HG03095 (cell line): ENCODE measurements around the gene CIP2A.
"Not testable (repeated sequence)": the region's sequence is repeated elsewhere in the genome, so short reads cannot be mapped to it uniquely, and the experiment has no call there.

Source experiments
- ATAC-seq: cut with Tn5 transposase; IDR thresholded peaks from one replicate; pipeline ENCODE4 v1.9.1; 2021; ENCODE audit warnings: moderate library complexity; ENCODE audit not compliant: unreplicated experiment

Gene CIP2A

GRCh38 chr3:108589081-108589997 lies at the start of gene CIP2A, which contains the start of gene DZIP3:
Gene CIP2A (minus strand): TSS chr3:108589438. CDS start chr3:108589375, 63 bp downstream.
Gene DZIP3 (plus strand): TSS chr3:108589722. CDS start chr3:108605407, 15,685 bp downstream.
- ATAC-seq: peak; percentile 91

GRCh38 chr3:108629974-108630373 lies 40.7 kb upstream of the CIP2A start:
- ATAC-seq: no peak

- ATAC-seq: no peak
Measured at GRCh38 chr3:108623504-108623903, 34.3 kb upstream of the CIP2A start.

GRCh38 chr3:108620250-108620649 lies 31.0 kb upstream of the CIP2A start:
- no peak for ATAC-seq

GRCh38 chr3:108616090-108616489 lies 26.9 kb upstream of the CIP2A start:
- ATAC-seq: not testable (repeated sequence)

- ATAC-seq: no peak
Measured at GRCh38 chr3:108610651-108611050, 21.4 kb upstream of the CIP2A start.

GRCh38 chr3:108608750-108609149 lies 19.5 kb upstream of the CIP2A start:
- no peak for ATAC-seq

- ATAC-seq: no peak
Measured at GRCh38 chr3:108605491-108605890, 16.3 kb upstream of the CIP2A start.

- ATAC-seq: no peak
Measured at GRCh38 chr3:108605028-108605427, 15.8 kb upstream of the CIP2A start.

GRCh38 chr3:108603691-108604090 lies 14.5 kb upstream of the CIP2A start:
- ATAC-seq: no peak

- ATAC-seq: no peak
Measured at GRCh38 chr3:108602935-108603294, 13.7 kb upstream of the CIP2A start.

- ATAC-seq: peak; percentile 55
Measured at GRCh38 chr3:108602249-108602934, 13.2 kb upstream of the CIP2A start.

GRCh38 chr3:108599677-108600409 lies 10.6 kb upstream of the CIP2A start:
- no peak for ATAC-seq

GRCh38 chr3:108598375-108598774 lies 9.1 kb upstream of the CIP2A start:
- ATAC-seq: no peak

- ATAC-seq: no peak
Measured at GRCh38 chr3:108595321-108595720, 6.1 kb upstream of the CIP2A start.

GRCh38 chr3:108590460-108590859 lies 1.2 kb upstream of the CIP2A start:
- ATAC-seq: no peak

GRCh38 chr3:108589998-108590323 lies 723 bp upstream of the CIP2A start:
- no peak for ATAC-seq

GRCh38 chr3:108588601-108589000 lies 637 bp downstream of the CIP2A start:
- ATAC-seq: no peak

GRCh38 chr3:108578064-108578463 lies 11.2 kb downstream of the CIP2A start:
- no peak for ATAC-seq

- no peak for ATAC-seq
Measured at GRCh38 chr3:108569336-108569735, 19.9 kb downstream of the CIP2A start.

- no peak for ATAC-seq
Measured at GRCh38 chr3:108566599-108566998, 22.6 kb downstream of the CIP2A start.
